Spinal cord (tissue), 10 donors: ENCODE data around the gene PHF11. TPM values are rescaled to one million over a fixed set of nuclear protein-coding genes. Genes with fewer than 3 reads are reported as not detected.
A peak's percentile ranks its signal among the peaks of the same experiment; 100 is the strongest.
"Not testable (repeated sequence)": the region's sequence is repeated elsewhere in the genome, so short reads cannot be mapped to it uniquely, and the experiment has no call there.

ENCODE experiments used
- DNase-seq, 6 donors: peaks; one replicate each; pipeline versions ENCODE4 v3.0.0 to v3.0.0-alpha.2; 2013 to 2015; ENCODE audit warnings: low spot score in 6 of 6, low read depth in 4 of 6
- H3K27ac ChIP-seq: one replicate; pipeline ENCODE4 v1.5.1; 2013; ENCODE audit warnings: low read depth, low read length, control low read depth
- H3K27me3 ChIP-seq: one replicate; pipeline ENCODE4 v1.6.1; 2013; ENCODE audit warnings: low read length; ENCODE audit not compliant: control insufficient read depth, insufficient read depth
- H3K36me3 ChIP-seq: one replicate; pipeline ENCODE4 v1.6.1; 2013; ENCODE audit warnings: low read length; ENCODE audit not compliant: control insufficient read depth, insufficient read depth
- H3K4me1 ChIP-seq: one replicate; pipeline ENCODE4 v1.6.1; 2013; ENCODE audit warnings: low read length; ENCODE audit not compliant: control insufficient read depth, insufficient read depth
- H3K4me3 ChIP-seq: one replicate; pipeline ENCODE4 v1.5.1; 2013; ENCODE audit warnings: low read depth, low read length, control low read depth
- H3K9me3 ChIP-seq: one replicate; pipeline ENCODE4 v1.6.1; 2013; ENCODE audit warnings: low read length; ENCODE audit not compliant: control insufficient read depth, insufficient read depth
- WGBS: methylation state at CpG from one replicate; pipeline ENCODE4 v1.1.5; 2013; ENCODE audit warnings: missing lambda C conversion rate; ENCODE audit not compliant: insufficient coverage; 5-methylcytosine and 5-hydroxymethylcytosine counted together
- polyA plus RNA-seq, 2 donors: library from polyadenylated mRNA; unstranded; fragments of 120-200 nt; gene quantifications; one replicate each; pipeline ENCODE4 v1.2.1, GENCODE V29; 2013; ENCODE audit not compliant: insufficient read length in 2 of 2
- total RNA-seq, 2 donors: library from RNA; depleted of rRNA in 1 of 2; stranded (reverse); fragments of 120-200 nt in 1 of 2; fragments of >200 nt in 1 of 2; gene quantifications; one replicate each; pipeline versions ENCODE4 v1.2.3 to v1.2.4, GENCODE V29; 2013 to 2014
- donor health status: healthy.

Gene PHF11
- total and polyA plus RNA-seq, 4 donors: 20.5 to 34.0 (median 28.0) TPM

GRCh38 chr13:49554387-49554786 is 58.6 kb downstream of the PHF11 start:
- H3K4me3 ChIP-seq: no peak overlapping the region
- H3K4me1 ChIP-seq: no peaks in the 10 kb centered on the region
- 73% methylated on average over 10 of the region's 11 CpGs for WGBS
- peaks cover 39% of the 10 kb centered on the region for H3K36me3 ChIP-seq
- no peaks in the 10 kb centered on the region for H3K9me3 ChIP-seq
- no peak for DNase-seq
- no peaks in the 10 kb centered on the region for H3K27me3 ChIP-seq
- no peak overlapping the region for H3K27ac ChIP-seq

GRCh38 chr13:49559006-49559405 is 63.3 kb downstream of the PHF11 start:
- no peaks in the 10 kb centered on the region for H3K9me3 ChIP-seq
- no peaks in the 10 kb centered on the region for H3K27me3 ChIP-seq
- no peak for DNase-seq
- no peak overlapping the region for H3K27ac ChIP-seq
- H3K4me1 ChIP-seq: no peaks in the 10 kb centered on the region
- peaks cover 27% of the 10 kb centered on the region for H3K36me3 ChIP-seq
- no CpG with 5 or more reads among the region's 3 CpGs for WGBS
- no peak overlapping the region for H3K4me3 ChIP-seq

GRCh38 chr13:49560270-49561061 is 64.7 kb downstream of the PHF11 start:
- H3K4me1 ChIP-seq: no peaks in the 10 kb centered on the region
- no peak overlapping the region for H3K27ac ChIP-seq
- peak in 1 of 6 donors; percentile 40 for DNase-seq
- H3K4me3 ChIP-seq: no peak overlapping the region
- WGBS: 65% methylated on average over 2 of the region's 10 CpGs
- H3K27me3 ChIP-seq: no peaks in the 10 kb centered on the region
- H3K36me3 ChIP-seq: peaks cover 26% of the 10 kb centered on the region
- no peaks in the 10 kb centered on the region for H3K9me3 ChIP-seq

- Histone ChIP-seq H3K4me1 (no peaks in the 10 kb centered on the region), H3K36me3 (peaks cover 26% of the 10 kb centered on the region), H3K27me3 (no peaks in the 10 kb centered on the region), H3K4me3 (no peak overlapping the region), H3K9me3 (no peaks in the 10 kb centered on the region), H3K27ac (no peak overlapping the region)
- DNase-seq: no peak
- WGBS: 50% methylated on average over 3 of the region's 3 CpGs
These were observed 65.3 kb downstream of the PHF11 start for GRCh38 chr13:49561062-49561410.

- no peak overlapping the region for H3K27ac ChIP-seq
- H3K27me3 ChIP-seq: no peaks in the 10 kb centered on the region
- peaks cover 16% of the 10 kb centered on the region for H3K36me3 ChIP-seq
- H3K9me3 ChIP-seq: no peaks in the 10 kb centered on the region
- no CpG with 5 or more reads among the region's 5 CpGs for WGBS
- DNase-seq: peak in 2 of 6 donors; percentile 10 to 24
- H3K4me3 ChIP-seq: no peak overlapping the region
- no peaks in the 10 kb centered on the region for H3K4me1 ChIP-seq
These were observed 67.8 kb downstream of the PHF11 start for GRCh38 chr13:49563516-49563915.

- WGBS: 97% methylated on average over 5 of the region's 25 CpGs
- DNase-seq, H3K4me3 ChIP-seq, H3K9me3 ChIP-seq, H3K27me3 ChIP-seq, H3K27ac ChIP-seq, H3K4me1 ChIP-seq, H3K36me3 ChIP-seq: not testable (repeated sequence)
These were observed 69.7 kb downstream of the PHF11 start for GRCh38 chr13:49565461-49565860.

- Histone ChIP-seq H3K9me3 (no peaks in the 10 kb centered on the region), H3K4me1 (no peaks in the 10 kb centered on the region), H3K36me3 (peaks cover 4% of the 10 kb centered on the region), H3K27ac (no peak overlapping the region), H3K4me3 (no peak overlapping the region), H3K27me3 (no peaks in the 10 kb centered on the region)
- DNase-seq: no peak
- WGBS: 100% methylated on average over 3 of the region's 4 CpGs
These were observed 70.7 kb downstream of the PHF11 start for GRCh38 chr13:49566461-49566860.

GRCh38 chr13:49567491-49567890 is 71.7 kb downstream of the PHF11 start:
- DNase-seq: no peak
- H3K9me3 ChIP-seq: no peaks in the 10 kb centered on the region
- no peaks in the 10 kb centered on the region for H3K27me3 ChIP-seq
- 95% methylated on average over 3 of the region's 5 CpGs for WGBS
- H3K27ac ChIP-seq: no peak overlapping the region
- peaks cover 4% of the 10 kb centered on the region for H3K36me3 ChIP-seq
- no peak overlapping the region for H3K4me3 ChIP-seq
- no peaks in the 10 kb centered on the region for H3K4me1 ChIP-seq

GRCh38 chr13:49569993-49570689 is 74.4 kb downstream of the PHF11 start:
- no peak overlapping the region for H3K27ac ChIP-seq
- H3K9me3 ChIP-seq: no peaks in the 10 kb centered on the region
- no peak for DNase-seq
- H3K4me3 ChIP-seq: no peak overlapping the region
- no CpG with 5 or more reads among the region's 1 CpG for WGBS
- H3K27me3 ChIP-seq: no peaks in the 10 kb centered on the region
- H3K4me1 ChIP-seq: no peaks in the 10 kb centered on the region
- H3K36me3 ChIP-seq: peaks cover 3% of the 10 kb centered on the region
